A549 treated with CpdA at 1 μM for 4 hours (cell line): ENCODE data around the gene SH3GL1. TPM values are rescaled to one million over a fixed set of nuclear protein-coding genes. Genes with fewer than 3 reads are reported as not detected.

Experiments used
- total RNA-seq: library from RNA; stranded (reverse); fragments of 200-300 nt; extraction: Qiagen RNA extraction; gene quantifications from 5 replicates; pipeline ENCODE4 v1.2.3, GENCODE V29; 2022; ENCODE audit warnings: low read depth

The SH3GL1 gene
- 43.7 to 62.9 TPM (median 61.9 TPM) in 5 replicates for total RNA-seq

GRCh38 chr19:4400135-4400936 is at the start of gene SH3GL1:
SH3GL1 (minus strand) TSS chr19:4400547; CDS start chr19:4400368, 179 bp downstream.

GRCh38 chr19:4402171-4403004 is 2.0 kb upstream of the SH3GL1 start, which contains the start of gene CHAF1A:
CHAF1A (plus strand) TSS chr19:4402640; CDS start chr19:4402763, 123 bp downstream.

GRCh38 chr19:4343370-4344307 is 56.7 kb downstream of the SH3GL1 start, which contains the start of gene MPND:
MPND (plus strand) TSS chr19:4343562; CDS start chr19:4343594, 32 bp downstream.

GRCh38 chr19:4338441-4339355 is 61.6 kb downstream of the SH3GL1 start, which contains the start of gene STAP2:
STAP2 (minus strand) TSS chr19:4338827; CDS start chr19:4338753, 74 bp downstream.

Other genes with a start within 250 kb of the SH3GL1 start
- 0.03 to 0.15 TPM (median 0.09 TPM) in 3 of 5 replicates, not detected in the others for gene CREB3L3, start 246.9 kb downstream of the SH3GL1 start, total RNA-seq
- 22.0 to 32.6 TPM (median 31.3 TPM) in 5 replicates for gene SIRT6, start 218.0 kb downstream of the SH3GL1 start, total RNA-seq
- 0.12 to 0.28 TPM (median 0.21 TPM) in 5 replicates for gene ANKRD24, start 217.9 kb downstream of the SH3GL1 start, total RNA-seq
- 2.8 to 3.5 TPM (median 3.2 TPM) in 5 replicates for gene EBI3, start 171.0 kb downstream of the SH3GL1 start, total RNA-seq
- gene YJU2, start 153.5 kb downstream of the SH3GL1 start, total RNA-seq, result 19.6 to 22.8 TPM (median 20.2 TPM) in 5 replicates
- gene SHD, start 121.3 kb downstream of the SH3GL1 start, total RNA-seq, result 0.07 to 0.29 TPM (median 0.08 TPM) in 3 of 5 replicates, not detected in the others
- gene TMIGD2, start 98.2 kb downstream of the SH3GL1 start, total RNA-seq, result not detected in 5 replicates
- 6.7 to 8.9 TPM (median 7.8 TPM) in 5 replicates for gene FSD1, start 95.9 kb downstream of the SH3GL1 start, total RNA-seq
- gene STAP2, start 61.7 kb downstream of the SH3GL1 start, total RNA-seq, result 0.22 TPM in 1 of 5 replicates, not detected in the others
- 4.7 to 12.2 TPM (median 11.2 TPM) in 5 replicates for gene MPND, start 57.0 kb downstream of the SH3GL1 start, total RNA-seq
- 22.5 to 24.9 TPM (median 23.7 TPM) in 5 replicates for gene CHAF1A, start 2.1 kb upstream of the SH3GL1 start, total RNA-seq
- gene UBXN6, start 57.2 kb upstream of the SH3GL1 start, total RNA-seq, result 37.5 to 60.4 TPM (median 59.6 TPM) in 5 replicates
- gene HDGFL2, start 71.8 kb upstream of the SH3GL1 start, total RNA-seq, result 24.9 to 32.0 TPM (median 28.7 TPM) in 5 replicates
- gene PLIN4, start 117.9 kb upstream of the SH3GL1 start, total RNA-seq, result 0.20 to 0.27 TPM (median 0.21 TPM) in 5 replicates
- gene PLIN5, start 134.7 kb upstream of the SH3GL1 start, total RNA-seq, result 0.06 to 0.25 TPM (median 0.17 TPM) in 4 of 5 replicates, not detected in the other
- gene LRG1, start 139.5 kb upstream of the SH3GL1 start, total RNA-seq, result 0.09 to 0.28 TPM (median 0.13 TPM) in 4 of 5 replicates, not detected in the other
- 4.4 to 6.5 TPM (median 6.0 TPM) in 5 replicates for gene SEMA6B, start 159.1 kb upstream of the SH3GL1 start, total RNA-seq
- gene TNFAIP8L1, start 239.0 kb upstream of the SH3GL1 start, total RNA-seq, result 3.5 to 5.1 TPM (median 4.8 TPM) in 5 replicates